DND-41 (cell line): Measurements from ENCODE around the gene ACOXL.

Experiments
- ATAC-seq: fragments of 200-7000 bp; cut with Tn5 transposase; 3 replicates; pipeline ENCODE4 v1.9.1; 2021; ENCODE audit warnings: low read depth; ENCODE audit not compliant: insufficient read depth
- DNase-seq: peaks from one replicate; pipeline ENCODE4 v3.0.0-alpha.2; 2020
- H2AFZ ChIP-seq: 2 replicates; pipeline ENCODE4 v1.6.0; 2012; ENCODE audit warnings: low read depth, low read length
- H3K27ac ChIP-seq: 2 replicates; pipeline ENCODE4 v1.5.1; 2012; ENCODE audit warnings: low read length, inconsistent platforms
- H3K27me3 ChIP-seq: fragments of 200-600 bp; sonication (generic); 2 replicates; pipeline ENCODE4 v1.6.0; 2012; ENCODE audit warnings: low read length, mild to moderate bottlenecking, inconsistent platforms; ENCODE audit not compliant: insufficient read depth, poor library complexity
- H3K36me3 ChIP-seq: 2 replicates; pipeline ENCODE4 v1.5.1; 2012; ENCODE audit warnings: low read length, inconsistent platforms; ENCODE audit not compliant: insufficient read depth
- H3K4me1 ChIP-seq: 2 replicates; pipeline ENCODE4 v1.5.1; 2012; ENCODE audit warnings: mild to moderate bottlenecking, low read length; ENCODE audit not compliant: insufficient read depth
- H3K4me2 ChIP-seq: 2 replicates; pipeline ENCODE4 v1.6.0; 2012; ENCODE audit warnings: mild to moderate bottlenecking, moderate library complexity, low read length, inconsistent platforms; ENCODE audit not compliant: insufficient read depth
- H3K4me3 ChIP-seq, 2 experiments: fragments of 200-600 bp in 1 of 2; shearing (Covaris generic) in 1 of 2; 2 replicates each; pipeline ENCODE4 v1.5.1; 2012 to 2016; ENCODE audit warnings: inconsistent platforms in 2 of 2, low read length in 2 of 2, mild to moderate bottlenecking in 2 of 2, low read depth in 1 of 2, moderate library complexity in 1 of 2
- H3K79me2 ChIP-seq: 2 replicates; pipeline ENCODE4 v1.6.0; 2012; ENCODE audit warnings: low read length, inconsistent platforms; ENCODE audit not compliant: insufficient read depth
- H3K9ac ChIP-seq: 2 replicates; pipeline ENCODE4 v1.6.0; 2012; ENCODE audit warnings: low read depth, mild to moderate bottlenecking, inconsistent platforms, low read length, moderate library complexity
- H3K9me3 ChIP-seq: 2 replicates; pipeline ENCODE4 v1.5.1; 2012; ENCODE audit warnings: low read length, moderate library complexity, mild to moderate bottlenecking, inconsistent platforms; ENCODE audit not compliant: insufficient read depth, severe bottlenecking
- H4K20me1 ChIP-seq: 2 replicates; pipeline ENCODE4 v1.6.0; 2012; ENCODE audit warnings: low read length; ENCODE audit not compliant: insufficient read depth
- EZH2 ChIP-seq: IDR thresholded peaks from 3 replicates; pipeline ENCODE4 v1.6.1; 2012; ENCODE audit warnings: borderline replicate concordance, low read depth, mild to moderate bottlenecking, moderate library complexity, low read length, inconsistent platforms; ENCODE audit not compliant: severe bottlenecking
- TF ChIP-seq, protein P1 (sequence below): IDR thresholded peaks from 2 replicates; pipeline ENCODE4 v1.5.1; 2012; ENCODE audit warnings: borderline replicate concordance, low read length, moderate library complexity, mild to moderate bottlenecking; ENCODE audit not compliant: poor library complexity, severe bottlenecking; ENCODE audit errors: extremely low read depth

ACOXL gene

DNA sequence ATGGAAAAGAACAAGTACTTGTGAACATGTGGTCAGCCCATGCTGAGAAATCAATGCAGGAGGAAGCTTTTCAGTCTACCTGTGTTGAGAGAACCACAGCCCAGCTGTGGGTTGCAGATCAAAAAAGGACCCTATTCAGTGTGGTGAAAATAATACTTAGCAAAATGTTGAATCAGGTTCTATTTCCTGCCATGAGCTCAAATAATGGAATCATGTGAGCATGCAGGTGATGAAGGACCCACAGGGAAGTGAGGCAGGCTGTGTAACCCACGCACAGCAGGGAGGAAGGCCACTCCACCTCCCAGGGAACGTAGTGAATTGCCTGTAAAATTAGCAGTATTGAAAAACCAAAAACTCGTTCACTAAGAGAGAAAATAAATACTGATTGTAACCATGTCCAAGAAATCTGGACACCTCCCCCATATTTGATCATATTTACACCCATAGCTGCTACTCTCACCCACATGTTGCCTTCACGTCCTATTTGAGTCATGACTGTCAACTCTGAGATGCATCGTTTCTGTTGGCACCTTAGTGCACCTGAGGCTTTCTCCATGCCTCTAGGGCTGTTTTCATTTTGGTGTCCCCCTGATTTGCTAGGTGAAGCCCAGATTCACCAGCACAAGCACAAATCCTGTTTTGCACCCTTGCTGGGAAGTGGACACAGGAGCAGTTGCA, 367.9 kb downstream of the ACOXL start:
- no peaks in the 10 kb centered on the region for H4K20me1 ChIP-seq
- DNase-seq (peak; percentile 30), ATAC-seq (peak; percentile 77)
- no peaks in the 10 kb centered on the region for H3K27me3 ChIP-seq
- no peak overlapping the region for H3K9ac ChIP-seq
- H3K36me3 ChIP-seq = no peaks in the 10 kb centered on the region
- no peaks in the 10 kb centered on the region for H3K9me3 ChIP-seq
- H2AFZ ChIP-seq = peak overlapping the region; percentile 28; the same call in 1 of the 2 replicates
- H3K4me2 ChIP-seq = no peak overlapping the region
- no peak overlapping the region for H3K4me3 ChIP-seq
- H3K27ac ChIP-seq = peak overlapping the region; percentile 48
- H3K79me2 ChIP-seq = no peaks in the 10 kb centered on the region
- peaks cover 19% of the 10 kb centered on the region for H3K4me1 ChIP-seq
- no peak for TF ChIP-seq EZH2
- TF ChIP-seq, protein P1, sequence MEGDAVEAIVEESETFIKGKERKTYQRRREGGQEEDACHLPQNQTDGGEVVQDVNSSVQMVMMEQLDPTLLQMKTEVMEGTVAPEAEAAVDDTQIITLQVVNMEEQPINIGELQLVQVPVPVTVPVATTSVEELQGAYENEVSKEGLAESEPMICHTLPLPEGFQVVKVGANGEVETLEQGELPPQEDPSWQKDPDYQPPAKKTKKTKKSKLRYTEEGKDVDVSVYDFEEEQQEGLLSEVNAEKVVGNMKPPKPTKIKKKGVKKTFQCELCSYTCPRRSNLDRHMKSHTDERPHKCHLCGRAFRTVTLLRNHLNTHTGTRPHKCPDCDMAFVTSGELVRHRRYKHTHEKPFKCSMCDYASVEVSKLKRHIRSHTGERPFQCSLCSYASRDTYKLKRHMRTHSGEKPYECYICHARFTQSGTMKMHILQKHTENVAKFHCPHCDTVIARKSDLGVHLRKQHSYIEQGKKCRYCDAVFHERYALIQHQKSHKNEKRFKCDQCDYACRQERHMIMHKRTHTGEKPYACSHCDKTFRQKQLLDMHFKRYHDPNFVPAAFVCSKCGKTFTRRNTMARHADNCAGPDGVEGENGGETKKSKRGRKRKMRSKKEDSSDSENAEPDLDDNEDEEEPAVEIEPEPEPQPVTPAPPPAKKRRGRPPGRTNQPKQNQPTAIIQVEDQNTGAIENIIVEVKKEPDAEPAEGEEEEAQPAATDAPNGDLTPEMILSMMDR = no peak

DNA sequence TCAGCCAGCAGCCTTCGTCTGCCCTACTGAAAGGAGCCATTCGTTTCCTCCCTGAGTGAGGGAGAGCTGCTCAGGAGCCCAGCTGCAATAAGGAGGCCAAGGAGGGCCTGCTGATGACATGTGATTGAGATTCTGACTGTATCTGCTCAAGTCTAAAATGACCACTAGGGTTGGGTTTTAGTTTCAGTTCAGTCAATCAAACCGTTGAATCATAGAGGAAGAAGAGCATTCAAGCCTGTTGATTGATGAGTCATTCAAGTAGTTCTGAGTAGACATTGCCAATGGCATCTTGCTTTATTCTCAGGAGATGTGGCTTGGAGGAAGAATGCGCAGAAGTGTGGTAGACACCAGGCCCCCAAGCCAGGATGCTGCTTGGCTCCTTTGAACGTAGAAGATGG, 368.4 kb downstream of the ACOXL start:
- Histone ChIP-seq H3K9ac (no peak overlapping the region), H2AFZ (peak overlapping the region; percentile 28; the same call in 1 of the 2 replicates), H3K27me3 (no peaks in the 10 kb centered on the region)

DNA sequence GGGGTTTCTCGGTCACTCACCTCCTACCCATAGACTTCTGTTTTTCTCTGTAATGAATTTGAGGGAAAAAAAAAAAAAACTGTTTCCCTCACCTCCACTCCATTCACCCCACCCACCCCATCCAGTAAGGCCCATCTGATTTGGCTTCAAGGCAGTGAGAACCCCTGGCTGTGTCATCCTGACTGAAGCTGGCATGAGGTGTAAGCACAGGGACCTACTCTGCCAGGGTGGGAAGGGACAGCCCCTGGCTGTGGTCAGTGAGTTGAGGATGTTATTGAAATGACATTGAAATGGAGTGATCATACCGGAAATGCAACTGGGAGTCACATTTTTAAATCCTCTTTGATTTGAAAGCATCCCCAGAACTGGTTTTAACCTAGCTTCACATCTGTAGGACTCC, 369.2 kb downstream of the ACOXL start:
- Histone ChIP-seq H3K4me2 (no peak overlapping the region), H2AFZ (no peak overlapping the region), H3K27me3 (no peaks in the 10 kb centered on the region), H3K79me2 (no peaks in the 10 kb centered on the region), H3K9ac (no peak overlapping the region), H4K20me1 (no peaks in the 10 kb centered on the region), H3K4me1 (peaks cover 19% of the 10 kb centered on the region), H3K9me3 (no peaks in the 10 kb centered on the region), H3K27ac (no peak overlapping the region), H3K36me3 (no peaks in the 10 kb centered on the region), H3K4me3 (no peak overlapping the region)
- no peak for ATAC-seq
- DNase-seq = no peak
- no peak for TF ChIP-seq EZH2
- TF ChIP-seq, protein P1 = no peak

More for the DNA sequence above, 368.4 kb downstream of the ACOXL start:
- Histone ChIP-seq H4K20me1 (no peaks in the 10 kb centered on the region), H3K27ac (peak overlapping the region; percentile 48; the same call in 1 of the 2 replicates), H3K36me3 (no peaks in the 10 kb centered on the region), H3K4me3 (no peak overlapping the region), H3K4me1 (peaks cover 19% of the 10 kb centered on the region), H3K79me2 (no peaks in the 10 kb centered on the region), H3K9me3 (no peaks in the 10 kb centered on the region), H3K4me2 (no peak overlapping the region)
- DNase-seq (no peak), ATAC-seq (peak; percentile 60; the same call in 2 of the 3 replicates)
- TF ChIP-seq, protein P1 = no peak
- no peak for TF ChIP-seq EZH2

DNA sequence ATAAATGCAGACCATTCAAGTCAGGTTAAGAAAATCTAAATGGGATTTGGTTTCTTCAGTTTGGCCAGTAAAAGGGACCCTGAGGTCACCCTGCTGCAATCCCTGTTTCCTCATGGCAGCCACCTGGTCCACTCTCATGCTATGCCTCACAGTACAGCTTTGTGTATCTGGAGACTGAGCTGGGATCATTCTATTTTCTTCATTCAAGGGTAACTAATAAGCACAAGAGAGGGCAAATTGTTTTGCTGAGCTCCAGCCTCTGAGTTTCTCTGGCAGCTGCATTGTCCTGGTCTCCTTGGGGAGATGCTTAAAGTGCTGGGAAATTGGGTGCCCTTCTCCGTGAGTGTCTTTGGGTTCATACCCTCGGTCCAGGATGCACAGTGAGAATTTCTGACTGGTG, 369.8 kb downstream of the ACOXL start:
- H3K4me2 ChIP-seq = no peak overlapping the region
- H3K4me1 ChIP-seq = peaks cover 19% of the 10 kb centered on the region
- no peak overlapping the region for H3K27ac ChIP-seq
- TF ChIP-seq EZH2 = no peak
- TF ChIP-seq, protein P1 = no peak
- H3K79me2 ChIP-seq = no peaks in the 10 kb centered on the region
- no peaks in the 10 kb centered on the region for H3K27me3 ChIP-seq
- H2AFZ ChIP-seq = no peak overlapping the region
- H3K9ac ChIP-seq = no peak overlapping the region
- H3K36me3 ChIP-seq = no peaks in the 10 kb centered on the region
- no peaks in the 10 kb centered on the region for H3K9me3 ChIP-seq
- ATAC-seq (no peak), DNase-seq (no peak)
- H3K4me3 ChIP-seq = no peak overlapping the region
- H4K20me1 ChIP-seq = no peaks in the 10 kb centered on the region
